HG03135 (cell line): ENCODE results near the gene PDAP1.
A peak's percentile ranks its signal among the peaks of the same experiment; 100 is the strongest.
"Not testable (repeated sequence)": the region's sequence is repeated elsewhere in the genome, so short reads cannot be mapped to it uniquely, and the experiment has no call there.

Experiments
- ATAC-seq: cut with Tn5 transposase; IDR thresholded peaks from one replicate; pipeline ENCODE4 v1.9.1; 2021; ENCODE audit warnings: mild to moderate bottlenecking, moderate library complexity; ENCODE audit not compliant: unreplicated experiment

Gene PDAP1, protein sequence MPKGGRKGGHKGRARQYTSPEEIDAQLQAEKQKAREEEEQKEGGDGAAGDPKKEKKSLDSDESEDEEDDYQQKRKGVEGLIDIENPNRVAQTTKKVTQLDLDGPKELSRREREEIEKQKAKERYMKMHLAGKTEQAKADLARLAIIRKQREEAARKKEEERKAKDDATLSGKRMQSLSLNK

DNA sequence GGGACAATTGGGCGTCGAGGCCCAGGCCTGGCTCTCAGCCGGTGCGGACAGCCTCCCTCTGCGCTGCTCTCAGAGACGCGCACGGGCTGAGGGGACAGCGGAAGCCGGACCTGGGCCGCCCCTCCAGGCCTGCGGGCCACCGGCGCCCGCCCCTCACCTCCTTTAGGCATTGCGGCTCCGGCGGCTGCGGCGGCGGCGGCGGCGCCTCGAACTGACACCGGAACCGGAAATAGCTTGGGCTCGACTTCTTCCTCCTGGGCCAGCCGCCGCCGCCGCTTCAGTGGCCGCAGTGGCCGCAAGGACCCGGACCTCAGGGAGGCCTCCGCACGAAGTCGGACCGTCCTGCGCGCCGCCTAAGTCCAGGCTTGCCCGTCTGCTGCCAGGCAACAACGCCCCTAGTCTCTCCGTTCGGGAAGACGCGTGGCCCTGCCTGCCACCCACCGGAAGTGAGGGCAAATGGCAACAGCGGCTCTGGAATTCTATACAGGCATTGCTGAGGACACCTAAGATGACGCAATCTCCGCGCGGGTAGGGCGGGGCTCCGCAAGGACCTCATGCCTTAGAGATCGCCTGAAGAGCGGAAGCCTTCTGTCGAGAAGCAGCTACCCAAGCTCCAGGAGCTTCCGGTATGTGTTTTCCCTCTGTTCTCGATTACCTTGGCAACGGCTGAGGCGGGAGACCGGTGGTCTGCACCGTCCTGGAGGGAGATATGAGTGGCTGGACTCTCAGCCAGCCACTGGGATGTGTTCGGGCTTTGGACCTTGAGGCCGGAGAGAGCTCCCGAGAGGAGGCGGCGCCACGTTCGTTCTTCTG is at the start of gene PDAP1, which contains the start of gene BUD31:
Gene PDAP1 (minus strand): TSS at position 219 of the 813 bp plus-strand sequence. CDS start 49 bp downstream, at position 170.
Gene BUD31 (plus strand): TSS at position 591 of the 813 bp plus-strand sequence. CDS start 2,124 bp downstream, outside the sequence.
- peak; percentile 80 for ATAC-seq

DNA sequence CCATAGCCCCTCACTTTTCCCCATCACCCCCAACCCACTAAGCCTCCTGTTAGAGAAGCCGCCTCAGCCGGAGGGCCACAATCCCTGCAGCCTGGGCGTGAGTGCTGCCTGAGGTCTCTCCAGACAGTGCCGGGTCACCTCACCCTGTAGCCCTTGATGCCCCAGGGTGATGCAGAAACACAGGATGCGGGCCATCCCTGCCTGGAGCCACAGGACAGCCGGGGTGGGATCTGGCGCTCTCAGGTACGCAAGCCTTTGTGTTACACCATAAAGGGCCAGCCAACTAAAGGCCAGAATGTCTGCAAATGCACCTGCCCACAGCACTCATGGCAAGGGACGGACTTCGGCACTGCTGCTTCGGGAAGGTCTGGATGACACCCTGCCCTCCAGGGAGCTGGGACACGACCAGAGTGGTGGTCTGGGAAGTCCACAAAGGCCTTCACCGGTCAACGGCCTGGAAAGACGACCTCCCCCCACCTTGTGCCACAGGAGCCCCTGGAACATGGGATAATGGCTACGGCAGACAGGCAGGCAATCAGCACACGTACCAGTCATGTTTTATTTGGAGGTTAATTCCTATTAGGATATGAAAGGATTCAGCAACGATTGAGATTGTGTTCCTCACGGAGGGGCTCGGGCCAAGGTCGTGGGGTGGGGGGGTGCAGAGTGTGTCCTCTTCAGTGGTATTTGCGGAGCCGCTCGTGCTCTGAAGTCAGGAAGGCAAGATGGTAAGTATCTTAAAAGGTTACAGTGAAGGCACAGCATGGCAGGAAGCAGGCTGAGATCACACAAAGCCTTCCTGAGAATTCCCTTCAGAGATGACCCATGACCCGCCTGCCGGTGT is 49.5 kb upstream of the PDAP1 start:
- ATAC-seq: no peak

DNA sequence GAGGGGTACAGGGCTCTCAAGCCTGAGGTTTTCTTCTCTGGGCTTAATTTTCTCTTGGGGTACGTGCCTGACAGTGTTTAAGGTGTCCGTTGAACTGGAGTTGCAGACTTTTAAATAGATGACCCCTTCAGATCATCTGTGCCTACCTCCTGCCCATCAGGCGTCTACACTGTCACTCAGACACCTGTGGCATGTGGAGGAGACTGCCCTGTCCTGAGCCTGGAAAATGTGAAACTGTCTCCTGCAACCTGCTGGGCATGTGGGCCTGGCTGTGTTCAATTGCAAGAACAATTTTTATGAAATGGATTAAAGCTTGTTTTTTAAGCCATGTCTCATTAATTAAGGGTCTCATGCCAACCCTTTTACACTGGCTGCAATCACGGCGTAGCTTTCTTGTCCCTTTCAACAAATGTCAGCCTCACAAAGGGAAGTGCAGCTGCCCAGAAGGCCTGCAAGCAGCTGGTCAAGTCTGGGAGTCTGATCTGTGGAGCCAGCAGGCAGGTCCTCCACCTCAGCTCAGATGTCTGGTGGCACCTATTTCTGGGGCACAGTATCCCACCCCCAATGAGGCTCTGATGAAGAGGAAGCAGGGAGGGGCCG is 48.8 kb upstream of the PDAP1 start:
- ATAC-seq: no peak

DNA sequence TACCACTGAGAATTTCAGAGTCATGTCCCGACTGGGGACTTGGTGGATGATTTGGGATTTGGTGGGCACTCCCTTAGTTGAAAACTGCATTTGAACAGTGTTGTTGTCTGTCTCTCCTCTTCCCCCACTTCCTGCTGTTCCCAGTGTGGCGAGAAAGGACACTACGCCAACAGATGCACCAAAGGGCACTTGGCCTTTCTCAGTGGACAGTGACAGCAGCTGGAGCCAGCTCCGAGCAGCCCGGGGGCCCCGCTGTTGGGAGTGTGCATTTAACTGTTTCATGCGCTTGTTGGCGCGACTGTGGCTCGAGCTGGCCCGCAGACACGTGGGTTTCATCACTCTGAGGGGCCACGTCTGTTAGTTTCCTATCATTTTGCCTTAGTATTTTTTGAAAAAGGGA is 47.9 kb upstream of the PDAP1 start:
- ATAC-seq: no peak

DNA sequence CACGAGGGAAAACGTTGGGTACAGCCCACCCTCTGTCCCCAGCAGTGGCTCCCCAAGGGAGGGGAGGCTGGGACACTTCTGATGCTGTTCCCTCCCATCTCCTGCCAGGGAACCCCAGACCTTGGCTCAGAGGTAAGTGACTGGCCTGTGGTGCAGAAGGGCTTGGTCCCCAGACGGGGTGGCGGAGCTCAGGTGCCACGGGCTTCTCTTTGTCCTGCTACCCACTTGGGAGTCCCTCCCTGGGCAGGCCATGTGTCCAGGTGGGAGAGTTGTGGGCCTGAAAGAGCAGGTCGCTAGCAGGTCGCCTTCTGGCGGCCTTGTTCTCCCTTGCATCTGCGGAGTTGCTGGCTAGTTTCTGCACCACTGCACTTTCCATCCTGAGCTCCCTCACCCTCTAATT is 47.5 kb upstream of the PDAP1 start:
- ATAC-seq: no peak

DNA sequence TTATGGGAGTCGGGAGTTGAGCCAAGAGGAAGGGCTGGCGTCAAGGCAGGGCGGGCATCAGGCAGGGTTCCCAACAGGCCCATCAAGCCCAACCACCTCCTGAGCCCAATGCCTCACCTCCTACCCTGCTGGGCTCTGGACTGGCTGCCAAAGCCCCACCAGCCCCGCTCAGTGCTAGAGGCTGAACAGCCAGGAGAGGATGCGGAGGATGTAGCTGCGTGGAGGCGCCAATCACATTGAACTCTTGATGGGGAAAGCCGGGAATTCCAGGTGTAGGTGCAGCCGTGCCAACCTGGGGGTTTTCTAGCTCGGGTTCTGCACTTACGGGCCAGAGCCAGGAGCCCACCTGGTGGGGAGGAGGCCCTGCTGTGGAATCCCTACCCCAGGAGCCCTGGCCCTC is 44.7 kb upstream of the PDAP1 start:
- ATAC-seq: no peak

DNA sequence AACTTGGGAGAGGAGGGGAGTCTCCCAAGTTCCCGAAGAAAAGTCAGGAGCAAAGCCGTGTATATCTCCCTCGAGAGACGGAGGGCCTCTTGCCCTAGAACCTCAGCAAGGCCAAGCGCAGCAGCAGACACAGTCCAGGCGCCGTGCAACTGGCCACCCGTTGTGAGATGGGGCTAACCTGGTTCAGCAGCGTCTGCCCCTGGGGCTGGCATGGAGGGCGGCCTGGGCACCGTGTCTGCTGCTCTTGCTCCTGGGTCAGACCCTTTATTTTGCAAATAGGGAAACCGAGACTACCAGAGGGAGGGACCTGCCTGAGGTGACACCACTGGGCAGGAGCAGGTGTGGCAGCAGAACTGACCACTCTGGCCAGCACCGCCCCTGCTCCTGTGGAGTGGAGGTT is 44.1 kb upstream of the PDAP1 start:
- ATAC-seq: no peak

DNA sequence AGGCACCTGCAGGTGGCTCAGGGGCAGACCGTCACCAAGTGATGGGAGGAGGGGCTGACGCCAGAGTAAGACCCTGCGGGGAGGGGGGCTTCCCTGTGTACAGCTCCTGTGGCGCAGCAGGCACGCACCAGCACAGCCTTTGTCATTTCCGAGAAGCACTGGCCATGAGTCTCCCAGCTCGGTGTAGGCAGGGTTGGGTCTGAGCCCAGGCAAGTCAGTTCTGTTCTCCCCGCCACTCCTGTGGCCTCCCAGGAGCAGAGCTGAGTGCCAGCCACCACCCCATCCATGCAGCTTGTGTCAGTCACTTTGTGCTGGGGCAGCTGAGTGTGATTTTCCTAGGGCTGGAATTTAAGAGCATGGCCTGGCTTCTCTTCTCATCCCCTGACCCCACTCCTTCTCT is 43.5 kb upstream of the PDAP1 start:
- ATAC-seq: no peak

DNA sequence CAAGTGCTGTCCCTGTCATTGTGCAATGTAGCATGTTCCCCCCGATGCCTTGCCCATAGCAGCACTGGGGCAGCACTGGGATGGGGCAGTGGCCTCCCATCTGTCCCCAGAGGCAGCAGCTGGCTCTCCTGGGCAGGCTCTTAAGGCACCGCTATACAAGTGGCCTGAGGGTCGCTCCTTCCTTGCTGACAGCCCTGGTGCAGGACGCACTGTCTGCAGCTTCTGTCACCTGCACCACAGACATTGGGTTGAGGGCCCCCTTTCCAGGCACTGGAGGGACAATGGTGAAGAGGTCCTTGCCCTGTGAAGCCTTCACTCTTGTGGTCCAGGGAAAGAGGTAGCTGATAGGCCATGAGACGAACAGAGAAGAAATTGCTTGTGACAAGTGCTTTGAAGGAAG is 40.9 kb upstream of the PDAP1 start:
- ATAC-seq: no peak

DNA sequence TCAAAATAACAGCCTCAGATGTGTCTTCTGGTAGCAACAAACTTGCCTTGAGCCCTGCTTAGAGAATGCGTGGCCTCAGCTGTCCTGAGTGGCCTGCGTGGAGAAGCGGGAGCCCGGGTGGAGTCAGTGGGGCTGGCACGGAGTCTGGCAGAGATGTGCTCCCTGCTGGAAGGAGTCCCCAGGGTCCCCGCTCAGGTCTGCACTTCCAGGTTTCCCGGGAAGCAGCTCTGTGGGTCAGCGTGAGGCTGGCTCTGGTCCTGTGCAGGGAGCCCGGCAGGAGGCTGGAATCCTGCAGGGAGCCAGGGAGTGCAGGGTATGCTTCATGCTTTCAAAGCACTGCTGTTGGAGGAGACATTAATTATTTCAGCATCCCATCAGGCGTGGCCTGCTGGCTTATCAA is 40.5 kb upstream of the PDAP1 start:
- ATAC-seq: no peak

DNA sequence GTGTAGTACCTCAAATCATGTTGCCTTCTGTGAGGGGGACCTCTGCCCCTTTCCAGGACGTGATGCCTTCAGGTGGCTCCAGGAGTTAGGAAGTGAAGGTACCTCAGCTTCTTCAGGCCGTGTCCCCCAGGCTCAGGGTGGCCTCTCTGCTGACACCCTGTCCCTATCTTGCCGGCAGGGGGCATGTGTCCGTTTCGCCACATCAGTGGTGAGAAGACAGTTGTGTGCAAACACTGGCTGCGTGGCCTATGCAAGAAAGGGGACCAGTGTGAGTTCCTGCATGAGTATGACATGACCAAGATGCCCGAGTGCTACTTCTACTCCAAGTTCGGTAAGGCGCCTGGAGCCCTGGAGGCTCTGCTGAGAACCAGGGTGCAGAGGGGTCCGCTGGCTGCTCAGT is 39.5 kb upstream of the PDAP1 start:
- ATAC-seq: no peak

DNA sequence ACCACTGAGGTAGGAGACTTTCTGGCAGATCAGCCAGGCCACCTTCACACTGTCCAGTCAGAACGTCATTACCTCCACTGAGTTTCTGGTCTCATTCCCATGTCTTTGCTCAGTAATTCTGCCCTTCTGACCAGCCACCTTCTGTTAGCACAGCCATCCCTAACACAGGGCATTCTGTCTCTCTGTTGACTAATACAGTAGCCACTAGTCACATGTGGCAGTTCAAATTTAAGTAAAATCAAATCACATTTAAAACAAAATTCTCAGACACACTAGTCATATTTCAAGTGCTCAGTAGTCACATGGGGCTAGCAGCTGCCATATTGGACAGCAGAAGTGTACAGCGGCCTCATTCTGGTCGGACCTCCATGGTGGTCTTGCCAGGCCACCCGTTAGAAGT is 37.7 kb upstream of the PDAP1 start:
- no peak for ATAC-seq

DNA sequence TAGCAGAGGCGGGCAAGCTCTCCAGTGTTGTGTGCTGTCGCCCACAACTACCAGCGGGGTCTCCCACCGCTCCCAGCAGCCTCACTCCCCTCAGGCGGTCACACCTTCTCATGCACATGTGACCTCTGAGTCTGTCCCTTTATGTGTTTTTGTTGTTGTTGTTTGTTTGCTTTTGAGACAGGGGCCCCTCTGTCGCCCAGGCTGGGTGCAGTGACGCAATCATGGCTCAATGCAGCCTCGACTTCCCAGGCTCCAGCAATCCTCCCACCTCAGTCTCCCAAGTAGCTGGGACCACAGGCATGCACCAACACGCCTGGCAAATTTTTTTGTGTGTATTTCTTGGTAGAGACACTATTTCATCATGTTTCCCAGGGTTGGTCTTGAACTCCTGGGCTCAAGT is 31.8 kb upstream of the PDAP1 start:
- ATAC-seq: no peak

DNA sequence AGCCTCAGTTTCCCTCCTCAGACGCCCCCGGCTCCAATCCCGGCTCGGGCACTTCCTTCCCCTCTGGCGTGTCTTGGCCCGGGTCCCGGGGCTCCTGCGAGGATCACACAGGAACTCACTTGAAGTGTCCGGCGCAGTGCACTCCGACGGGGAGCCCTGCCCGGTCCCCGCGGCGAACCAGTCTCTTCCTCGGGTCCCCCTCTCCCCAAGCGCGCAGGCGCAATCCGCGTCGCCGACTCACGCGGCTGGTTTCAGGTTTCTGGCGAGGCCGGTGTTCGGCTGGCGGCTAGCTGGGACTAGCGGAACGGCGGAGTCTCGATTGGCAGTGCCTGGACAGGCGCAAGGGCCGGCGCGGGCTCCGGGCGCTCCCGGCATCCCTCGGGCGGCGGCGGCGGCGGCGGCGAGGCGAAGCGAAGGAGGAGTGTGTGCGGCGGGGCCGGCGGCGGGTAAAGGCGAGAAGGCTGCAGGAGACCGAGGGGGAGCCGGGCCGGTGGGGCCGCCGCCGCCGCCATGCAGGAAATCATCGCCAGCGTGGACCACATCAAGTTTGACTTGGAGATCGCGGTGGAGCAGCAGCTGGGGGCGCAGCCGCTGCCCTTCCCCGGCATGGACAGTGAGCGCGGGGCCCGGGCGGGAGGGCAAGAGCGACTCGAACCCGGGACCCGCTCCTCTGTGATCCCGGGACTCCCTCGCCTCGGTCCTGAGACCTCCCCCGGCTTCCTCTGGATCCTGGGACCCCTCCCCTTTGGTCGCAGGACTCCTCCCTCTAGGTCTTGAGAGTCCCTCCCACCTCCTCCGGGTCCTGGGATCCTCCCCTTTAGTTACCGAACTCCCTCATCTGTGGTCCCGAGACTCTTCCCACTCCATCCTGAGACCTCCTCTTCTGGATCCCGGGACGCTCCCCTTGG is 30.4 kb upstream of the PDAP1 start, which contains the start of the genes CPSF4 and PTCD1:
Gene CPSF4 (plus strand): TSS at position 371 of the 908 bp plus-strand sequence. CDS start 140 bp downstream, at position 511.
Gene PTCD1 (minus strand): TSS at position 226 of the 908 bp plus-strand sequence. CDS start 3,556 bp downstream, outside the sequence.
- peak; percentile 90 for ATAC-seq

DNA sequence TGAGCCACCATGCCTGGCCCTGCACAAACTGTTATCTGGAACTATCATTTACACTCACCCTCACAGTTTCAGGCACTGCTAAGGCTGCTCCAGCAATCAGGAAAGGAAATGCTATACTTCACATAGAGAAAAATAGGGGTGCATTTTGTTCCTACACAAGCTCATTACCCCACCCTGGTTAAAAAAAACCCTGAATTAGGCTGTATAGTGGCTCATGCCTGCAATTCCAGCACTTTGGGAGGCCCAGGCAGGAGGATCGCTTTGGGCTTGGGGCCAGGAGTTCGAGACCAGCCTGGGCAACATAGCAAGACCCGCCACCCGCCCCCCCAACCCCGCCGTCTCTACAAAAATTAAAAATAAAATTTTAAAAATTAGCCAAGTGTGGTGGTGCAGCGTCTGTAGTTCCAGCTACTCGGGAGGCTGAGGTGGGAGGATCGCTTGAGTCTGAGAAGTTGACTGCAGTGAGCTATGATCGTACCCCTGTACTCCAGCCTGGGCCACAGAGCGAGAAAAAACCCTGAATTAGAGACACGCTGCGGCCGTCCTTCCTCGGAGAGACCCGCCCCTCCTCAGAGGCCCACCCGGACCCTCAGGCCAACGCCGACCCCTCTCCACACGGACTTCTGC is 29.7 kb upstream of the PDAP1 start:
- peak; percentile 3 for ATAC-seq

DNA sequence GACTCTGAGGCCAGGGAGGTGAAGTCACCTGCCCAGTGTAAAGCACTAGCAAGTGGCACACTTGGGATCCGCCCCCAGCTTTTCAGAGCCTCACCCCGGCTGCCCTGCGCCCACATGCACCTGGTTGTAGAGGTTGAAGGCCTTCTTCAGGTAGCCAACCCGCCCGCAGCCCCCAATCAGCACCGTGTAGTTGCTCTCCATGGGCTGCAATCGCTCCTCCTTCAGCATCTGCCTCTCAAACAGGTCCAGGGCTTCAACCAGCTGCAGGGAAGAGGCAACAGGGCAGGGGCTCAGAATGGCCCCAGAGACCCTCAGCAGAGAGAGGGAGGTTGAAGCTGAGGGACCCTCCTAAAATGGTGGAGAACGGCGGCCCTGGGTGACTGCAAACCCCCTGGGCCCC is 24.8 kb upstream of the PDAP1 start:
- no peak for ATAC-seq

DNA sequence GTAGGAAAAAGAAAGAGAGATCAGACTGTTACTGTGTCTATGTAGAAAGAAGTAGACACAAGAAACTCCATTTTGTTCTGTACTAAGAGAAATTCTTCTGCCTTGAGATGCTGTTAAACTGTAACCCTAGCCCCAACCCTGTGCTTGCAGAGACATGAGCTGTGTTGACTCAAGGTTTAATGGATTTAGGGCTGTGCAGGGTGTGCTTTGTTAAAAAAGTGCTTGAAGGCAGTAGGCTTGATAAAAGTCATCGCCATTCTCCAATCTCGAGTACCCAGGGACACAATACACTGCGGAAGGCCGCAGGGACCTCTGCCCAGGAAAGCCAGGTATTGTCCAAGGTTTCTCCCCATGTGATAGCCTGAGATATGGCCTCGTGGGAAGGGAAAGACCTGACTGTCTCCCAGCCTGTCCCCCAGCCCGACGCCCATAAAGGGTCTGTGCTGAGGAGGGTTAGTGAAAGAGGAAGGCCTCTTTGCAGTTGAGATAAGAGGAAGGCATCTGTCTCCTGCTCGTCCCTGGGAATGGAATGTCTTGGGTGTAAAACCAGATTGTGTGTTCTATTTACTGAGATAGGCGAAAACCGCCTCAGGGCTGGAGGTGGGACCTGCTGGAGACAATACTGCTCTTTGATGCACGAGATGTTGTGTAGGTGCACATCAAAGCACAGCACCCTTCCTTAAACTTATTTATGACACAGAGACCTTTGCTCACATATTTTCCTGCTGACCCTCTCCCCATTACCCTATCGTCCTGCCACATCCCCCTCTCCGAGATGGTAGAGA is 23.6 kb upstream of the PDAP1 start:
- ATAC-seq: not testable (repeated sequence)

DNA sequence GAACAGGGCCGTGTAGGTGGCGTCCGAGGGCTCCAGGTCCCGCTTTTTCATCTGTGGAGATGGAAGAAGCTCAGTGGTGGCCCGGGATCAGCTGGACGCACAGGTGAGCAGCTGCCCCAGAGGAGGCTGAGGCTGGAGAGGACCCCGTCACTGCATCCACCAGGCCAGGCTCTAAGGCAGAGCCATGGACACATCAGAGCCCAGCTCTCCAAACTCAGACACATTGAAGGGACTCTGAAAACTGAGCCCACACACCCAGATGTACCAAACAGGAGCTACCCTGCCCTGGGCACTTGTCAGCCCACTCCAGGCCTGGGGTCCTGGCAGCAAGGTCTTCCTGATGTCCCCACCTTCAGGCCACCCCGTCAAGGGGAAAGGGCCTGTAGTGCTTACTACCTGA is 21.4 kb upstream of the PDAP1 start:
- ATAC-seq: no peak
